ENCODE measurements around the gene AKAP6.

GRCh38 chr14:32546246-32546645, 217.1 kb downstream of the AKAP6 start:
- TF ChIP-seq CTCF (IDR thresholded peaks at IDR 0.05) (no peak), POLR2A (IDR thresholded peaks at IDR 0.05) (no peak)
